TTC549 (cell line): ENCODE measurements around the gene TRAPPC10.

ENCODE experiments used
- FAIRE-seq: peaks from 2 replicates; lab custom pipeline; 2012; peaks lifted over from hg19 to GRCh38; lab: Jason Lieb, UNC

TRAPPC10 gene

DNA sequence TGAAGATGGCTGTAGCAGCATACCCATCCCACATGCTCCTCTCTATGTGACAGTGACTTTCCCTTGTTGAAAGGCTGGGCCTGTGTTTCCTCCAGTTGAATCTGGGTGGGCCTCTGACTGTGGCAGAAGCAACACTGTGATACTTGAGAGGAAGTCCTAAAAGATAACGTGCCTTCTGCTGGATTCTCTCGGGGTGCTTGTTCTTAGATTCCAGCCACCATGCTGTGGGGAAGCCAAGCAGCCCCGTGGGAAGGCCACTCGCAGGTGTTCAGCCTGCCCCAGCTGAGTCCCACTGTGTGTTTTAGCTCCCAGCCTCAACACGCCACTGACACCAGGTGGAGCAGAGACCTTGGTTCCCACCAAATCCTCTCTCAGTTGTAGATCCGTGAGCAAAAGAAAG lies 31.5 kb downstream of the TRAPPC10 start:
- no peak for FAIRE-seq

GRCh38 chr21:44046734-44047133 lies 34.6 kb downstream of the TRAPPC10 start:
- FAIRE-seq: no peak

DNA sequence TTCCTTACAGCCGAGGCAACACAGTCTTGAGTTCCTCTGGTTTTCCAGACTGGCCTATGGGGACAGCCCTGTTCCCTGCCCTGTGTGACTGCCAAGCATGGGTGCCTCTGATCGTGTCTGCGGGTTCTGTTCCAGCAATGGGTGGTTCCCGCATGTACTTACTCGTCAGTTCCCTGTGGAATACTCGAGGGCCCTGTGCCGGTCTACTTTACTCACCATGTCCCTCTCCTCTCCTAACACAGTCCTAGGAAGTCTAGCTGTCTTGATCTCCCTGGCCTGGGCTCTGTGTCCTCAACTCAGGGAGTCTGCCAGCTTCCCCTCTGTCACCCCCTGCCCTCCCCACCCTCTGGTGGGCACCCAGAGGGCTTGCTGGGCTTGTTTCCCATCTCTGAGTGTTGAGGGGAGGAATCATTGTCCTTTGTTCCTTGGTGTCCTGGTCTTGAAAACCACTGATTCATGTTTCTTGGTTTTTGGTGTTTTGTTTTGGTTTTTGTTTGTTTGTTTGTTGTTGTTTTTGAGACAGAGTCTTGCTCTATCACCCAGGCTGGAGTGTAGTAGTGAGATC lies 36.0 kb downstream of the TRAPPC10 start:
- no peak for FAIRE-seq

GRCh38 chr21:44049182-44049581 lies 37.1 kb downstream of the TRAPPC10 start:
- FAIRE-seq: no peak

GRCh38 chr21:44049606-44050005 lies 37.5 kb downstream of the TRAPPC10 start:
- FAIRE-seq: no peak

DNA sequence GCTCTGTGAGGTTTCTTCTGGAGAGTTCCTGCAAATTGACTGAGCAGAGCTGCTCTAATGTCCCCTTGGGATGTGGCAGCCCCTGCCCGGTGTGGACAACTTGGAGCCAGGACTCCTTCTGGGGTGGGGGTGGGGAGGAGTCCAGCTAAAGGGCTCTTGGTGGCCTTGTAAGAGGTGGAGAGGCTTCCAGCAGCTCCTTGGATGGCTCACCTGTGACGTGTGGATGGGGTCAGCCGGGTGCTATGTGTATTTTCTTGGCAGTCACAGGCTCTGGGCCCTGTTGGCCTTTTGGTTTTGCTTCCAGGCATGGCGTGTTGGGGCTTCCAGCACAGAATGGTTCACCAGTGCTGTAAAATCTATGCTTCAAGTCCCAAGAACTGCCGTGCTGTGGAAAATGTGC lies 38.2 kb downstream of the TRAPPC10 start:
- no peak for FAIRE-seq

GRCh38 chr21:44051462-44051941 lies 39.4 kb downstream of the TRAPPC10 start:
- no peak for FAIRE-seq

GRCh38 chr21:44052071-44052829 lies 40.1 kb downstream of the TRAPPC10 start:
- FAIRE-seq: no peak

DNA sequence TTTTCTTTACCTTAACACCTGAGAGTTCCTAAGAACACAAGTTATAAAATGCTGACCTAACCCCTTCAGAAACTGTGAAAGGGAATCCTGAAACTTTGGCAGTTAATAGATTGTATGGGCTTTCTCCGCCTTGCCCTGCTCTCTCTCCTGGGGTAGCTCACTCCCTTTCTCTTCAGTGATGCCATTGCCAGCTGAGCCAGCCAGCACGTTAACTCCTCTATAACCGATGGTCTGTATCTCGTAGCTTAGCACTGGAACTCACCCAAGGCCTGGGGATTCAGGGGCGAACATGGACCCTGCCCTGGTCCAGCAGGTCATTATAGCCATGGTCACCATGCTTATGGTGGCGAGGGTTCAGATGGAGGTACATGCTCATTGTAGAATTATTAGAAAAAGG lies 40.7 kb downstream of the TRAPPC10 start:
- no peak for FAIRE-seq

DNA sequence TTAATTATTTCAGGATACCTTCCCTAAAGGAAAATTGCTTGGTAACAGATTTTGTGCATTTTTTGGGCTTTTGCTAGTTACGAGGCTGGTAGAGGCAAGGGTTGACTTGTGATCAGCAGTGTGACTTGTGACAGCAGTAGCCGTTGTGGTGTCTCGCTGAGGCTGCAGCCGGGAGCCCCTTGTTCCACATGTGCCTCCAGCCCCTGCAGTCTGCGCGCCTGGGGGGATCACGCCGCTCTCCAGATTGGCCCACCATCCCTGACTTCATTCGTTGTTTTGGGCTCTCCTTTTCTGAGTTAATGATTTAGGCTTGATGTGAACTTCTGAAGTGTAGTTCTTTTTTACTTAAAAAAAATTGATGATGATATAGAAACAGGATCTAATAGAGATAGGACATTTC lies 41.5 kb downstream of the TRAPPC10 start:
- FAIRE-seq: no peak

GRCh38 chr21:44054710-44055109 lies 42.6 kb downstream of the TRAPPC10 start:
- no peak for FAIRE-seq

DNA sequence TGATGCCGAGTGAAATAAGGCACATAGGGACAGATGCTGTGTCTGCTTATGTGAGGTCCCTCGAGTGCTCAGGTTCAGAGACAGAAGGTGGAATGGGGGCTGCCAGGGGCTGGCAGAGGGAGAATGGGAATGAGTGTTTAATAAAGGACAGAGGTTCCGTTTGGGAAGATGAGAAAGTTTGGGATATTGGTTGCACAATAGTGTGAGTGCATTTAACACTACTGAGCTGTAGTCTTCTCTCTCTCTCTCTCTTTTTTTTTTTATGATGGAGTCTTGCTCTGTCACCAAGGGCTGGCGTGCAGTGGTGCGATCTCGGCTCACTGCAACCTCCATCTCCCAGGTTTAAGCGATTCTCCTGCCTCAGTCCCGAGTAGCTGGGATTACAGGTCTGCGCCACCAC lies 44.9 kb downstream of the TRAPPC10 start:
- no peak for FAIRE-seq

GRCh38 chr21:44057960-44058651 lies 46.0 kb downstream of the TRAPPC10 start:
- FAIRE-seq: no peak

DNA sequence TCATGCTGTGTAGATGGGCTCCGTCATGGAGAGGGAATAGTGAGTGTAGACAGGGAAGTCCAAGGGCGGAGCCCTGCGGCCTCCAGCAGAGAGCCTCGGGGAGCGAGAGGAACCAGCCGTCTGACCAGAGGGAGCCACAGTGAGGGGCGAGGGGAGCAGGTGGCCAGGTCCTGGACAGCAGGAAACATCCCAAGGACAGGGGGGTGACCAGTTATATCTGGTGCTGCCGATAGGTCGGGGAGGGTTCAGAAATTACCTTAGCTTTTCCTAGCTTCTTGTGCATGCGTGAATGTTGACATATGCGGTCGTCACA lies 46.5 kb downstream of the TRAPPC10 start:
- FAIRE-seq: no peak

GRCh38 chr21:44058981-44059380 lies 46.9 kb downstream of the TRAPPC10 start:
- no peak for FAIRE-seq

DNA sequence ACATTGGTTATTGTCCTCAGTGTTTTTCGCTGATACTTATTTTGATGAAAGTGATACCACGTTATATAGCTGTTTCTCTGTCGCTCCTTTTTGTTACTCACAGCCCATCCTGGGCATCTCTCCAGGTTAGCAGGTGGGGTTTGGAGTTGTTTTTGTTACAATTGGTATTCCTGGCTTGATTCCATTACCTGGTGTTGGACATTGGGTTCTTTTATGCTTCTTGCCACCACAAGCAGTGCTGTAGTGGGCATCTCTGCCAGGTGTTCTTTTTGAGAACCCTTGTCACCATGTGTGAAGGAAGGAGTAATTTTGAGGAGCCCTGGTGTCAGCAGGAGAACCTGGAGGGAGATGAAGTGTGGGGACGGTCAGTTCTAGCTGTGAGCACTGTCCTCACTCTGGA lies 47.6 kb downstream of the TRAPPC10 start:
- FAIRE-seq: no peak

- no peak for FAIRE-seq
These were observed 50.3 kb downstream of the TRAPPC10 start for GRCh38 chr21:44062380-44062779.

DNA sequence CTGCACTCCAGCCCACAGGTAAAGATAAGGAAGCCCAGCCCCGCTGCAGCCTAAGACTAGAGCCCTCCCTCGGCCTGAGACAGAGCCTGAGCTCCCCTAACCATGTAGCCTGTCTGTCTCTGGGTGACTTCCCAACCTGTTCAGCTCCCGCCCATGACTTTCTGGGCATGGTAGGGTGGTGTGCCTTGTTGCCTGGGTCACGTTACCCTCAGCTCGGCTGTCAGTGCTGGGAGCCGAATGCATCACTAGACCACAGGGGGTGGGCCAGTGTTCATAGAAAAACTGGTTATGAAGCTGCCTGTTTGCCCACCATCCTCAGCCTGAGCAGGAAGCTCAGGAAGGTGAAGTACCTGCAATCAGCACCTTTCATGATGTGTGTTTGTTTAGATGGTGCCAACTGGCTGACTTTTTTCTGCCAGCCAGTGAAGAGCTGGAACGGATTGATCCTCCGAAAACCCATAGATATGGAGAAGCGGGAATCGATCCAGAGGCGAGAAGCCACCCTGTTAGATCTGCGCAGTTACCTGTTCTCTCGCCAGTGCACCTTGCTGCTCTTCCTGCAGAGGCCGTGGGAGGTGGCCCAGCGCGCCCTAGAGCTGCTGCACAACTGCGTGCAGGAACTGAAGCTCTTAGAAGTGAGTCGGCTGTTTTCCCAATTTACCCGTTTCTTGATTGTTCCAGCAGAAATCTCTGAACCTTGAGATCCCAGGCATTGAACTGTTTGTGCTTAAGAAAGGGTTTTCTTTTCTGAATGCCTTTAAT lies 51.2 kb downstream of the TRAPPC10 start:
- no peak for FAIRE-seq

DNA sequence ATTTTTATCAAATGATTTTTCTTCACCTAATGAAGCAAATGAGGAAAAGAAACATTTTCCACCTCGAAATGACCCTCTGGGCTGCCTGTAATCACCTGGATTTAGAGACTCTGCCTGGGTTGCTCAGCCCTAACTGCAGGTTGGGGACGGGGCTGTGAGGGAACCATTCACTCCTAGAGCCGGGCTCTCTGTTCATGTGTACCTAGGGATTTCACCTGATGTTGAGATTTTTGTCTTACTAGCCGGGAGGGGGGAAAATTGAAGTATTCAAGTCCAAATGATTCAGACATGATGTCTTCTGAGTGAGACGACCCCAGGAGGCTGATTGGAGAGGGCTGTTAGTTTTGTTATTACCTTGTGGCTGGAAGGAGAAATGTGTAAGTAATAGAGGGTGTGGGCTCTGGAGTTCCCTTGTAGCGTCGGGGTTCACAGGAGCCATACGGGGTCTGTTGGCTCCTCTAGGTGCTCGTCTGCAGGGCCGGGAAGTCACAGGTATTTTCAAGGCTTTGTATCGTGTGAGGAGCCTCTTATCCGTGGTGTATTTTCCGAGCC lies 52.8 kb downstream of the TRAPPC10 start:
- no peak for FAIRE-seq

GRCh38 chr21:44065428-44065827 lies 53.3 kb downstream of the TRAPPC10 start:
- no peak for FAIRE-seq

- FAIRE-seq: no peak
These were observed 54.0 kb downstream of the TRAPPC10 start for GRCh38 chr21:44066116-44066515.

GRCh38 chr21:44067011-44067839 lies 55.1 kb downstream of the TRAPPC10 start:
- FAIRE-seq: no peak
